Uterus (tissue), 4 donors: ENCODE data around the gene IKZF3. TPM values are rescaled to one million over a fixed set of nuclear protein-coding genes. Genes with fewer than 3 reads are reported as not detected.

ENCODE experiments used
- DNase-seq, 2 donors: peaks; one replicate each; pipeline ENCODE4 v3.0.0-alpha.2; 2019 to 2020
- H3K27ac ChIP-seq, 2 donors: fragments of 200-600 bp; sonication (generic); 1 replicate in 1 of 2; 2 replicates in 1 of 2; pipeline ENCODE4 v1.5.1; 2016 to 2018
- H3K27me3 ChIP-seq, 2 donors: fragments of 200-600 bp; sonication (generic); one replicate each; pipeline ENCODE4 v1.5.1; 2018 to 2019; ENCODE audit warnings: control low read depth in 1 of 2
- H3K36me3 ChIP-seq, 2 donors: fragments of 200-600 bp; sonication (generic); one replicate each; pipeline ENCODE4 v1.5.1; 2019; ENCODE audit warnings: control low read depth in 1 of 2
- H3K4me1 ChIP-seq, 2 donors: fragments of 200-600 bp; sonication (generic); one replicate each; pipeline ENCODE4 v1.5.1; 2018 to 2019; ENCODE audit warnings: control low read depth in 1 of 2
- H3K4me3 ChIP-seq, 2 donors: fragments of 200-600 bp; sonication (generic); 1 replicate in 1 of 2; 2 replicates in 1 of 2; pipeline ENCODE4 v1.5.1; 2018 to 2019; ENCODE audit warnings: mild to moderate bottlenecking in 1 of 2
- H3K9me3 ChIP-seq, 2 donors: fragments of 200-600 bp; sonication (generic); one replicate each; pipeline ENCODE4 v1.5.1; 2019; ENCODE audit warnings: control low read depth in 1 of 2
- POLR2A ChIP-seq, 2 donors: fragments of 450-650 bp; IDR thresholded peaks; one replicate each; pipeline ENCODE4 v1.6.1; 2016; ENCODE audit warnings: antibody characterized with exemption in 2 of 2, mild to moderate bottlenecking in 1 of 2, moderate library complexity in 1 of 2
- intact Hi-C: fragments of 100-400 bp; cut with DNase I; formaldehyde crosslinking; loops from one replicate; pipeline ENCODE4 v1.15.1; 2023; ENCODE audit warnings: low total_unique reads
- total RNA-seq, 4 donors: library from RNA; depleted of rRNA in 3 of 4; stranded (reverse); fragments of >200 nt in 3 of 4; gene quantifications; one replicate each; pipeline versions ENCODE4 v1.1.0 to v1.2.4, GENCODE V29; 2014 to 2023
- TF ChIP-seq, protein P1 (sequence below), 4 experiments: fragments of 200-600 bp in 2 of 4; fragments of 450-650 bp in 2 of 4; sonication (generic) in 2 of 4; IDR thresholded peaks; one replicate each; pipeline ENCODE4 v1.5.1; 2016 to 2019; ENCODE audit warnings: antibody characterized with exemption in 4 of 4, mild to moderate bottlenecking in 2 of 4, moderate library complexity in 1 of 4
- donor health status: DM: yes; HTN: yes; CAD: no.

Gene IKZF3
- total RNA-seq, 4 donors from 2014 or later, result 0.88 to 2.1 (median 1.6) TPM

- peak overlapping the region; percentile 18 to 20 for H3K4me3 ChIP-seq
- H3K36me3 ChIP-seq, result no peaks in the 10 kb centered on the region
- peak; percentile 36 to 69 for DNase-seq
- H3K27ac ChIP-seq, result peak overlapping the region; percentile 21 to 74
- peaks cover 0 to 20% of the 10 kb centered on the region in 2 donors for H3K4me1 ChIP-seq
- H3K9me3 ChIP-seq, result no peaks in the 10 kb centered on the region
- TF ChIP-seq, protein P1, sequence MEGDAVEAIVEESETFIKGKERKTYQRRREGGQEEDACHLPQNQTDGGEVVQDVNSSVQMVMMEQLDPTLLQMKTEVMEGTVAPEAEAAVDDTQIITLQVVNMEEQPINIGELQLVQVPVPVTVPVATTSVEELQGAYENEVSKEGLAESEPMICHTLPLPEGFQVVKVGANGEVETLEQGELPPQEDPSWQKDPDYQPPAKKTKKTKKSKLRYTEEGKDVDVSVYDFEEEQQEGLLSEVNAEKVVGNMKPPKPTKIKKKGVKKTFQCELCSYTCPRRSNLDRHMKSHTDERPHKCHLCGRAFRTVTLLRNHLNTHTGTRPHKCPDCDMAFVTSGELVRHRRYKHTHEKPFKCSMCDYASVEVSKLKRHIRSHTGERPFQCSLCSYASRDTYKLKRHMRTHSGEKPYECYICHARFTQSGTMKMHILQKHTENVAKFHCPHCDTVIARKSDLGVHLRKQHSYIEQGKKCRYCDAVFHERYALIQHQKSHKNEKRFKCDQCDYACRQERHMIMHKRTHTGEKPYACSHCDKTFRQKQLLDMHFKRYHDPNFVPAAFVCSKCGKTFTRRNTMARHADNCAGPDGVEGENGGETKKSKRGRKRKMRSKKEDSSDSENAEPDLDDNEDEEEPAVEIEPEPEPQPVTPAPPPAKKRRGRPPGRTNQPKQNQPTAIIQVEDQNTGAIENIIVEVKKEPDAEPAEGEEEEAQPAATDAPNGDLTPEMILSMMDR (IDR thresholded peaks at IDR 0.05), result no peak
- peak in 1 of 2 donors; percentile 35 for TF ChIP-seq POLR2A (IDR thresholded peaks at IDR 0.05)
- peaks cover 0 to 9% of the 10 kb centered on the region in 2 donors for H3K27me3 ChIP-seq
- intact Hi-C loops, result no loop called here
Measured at GRCh38 chr17:39738983-39739884, 124.9 kb downstream of the IKZF3 start.

DNA sequence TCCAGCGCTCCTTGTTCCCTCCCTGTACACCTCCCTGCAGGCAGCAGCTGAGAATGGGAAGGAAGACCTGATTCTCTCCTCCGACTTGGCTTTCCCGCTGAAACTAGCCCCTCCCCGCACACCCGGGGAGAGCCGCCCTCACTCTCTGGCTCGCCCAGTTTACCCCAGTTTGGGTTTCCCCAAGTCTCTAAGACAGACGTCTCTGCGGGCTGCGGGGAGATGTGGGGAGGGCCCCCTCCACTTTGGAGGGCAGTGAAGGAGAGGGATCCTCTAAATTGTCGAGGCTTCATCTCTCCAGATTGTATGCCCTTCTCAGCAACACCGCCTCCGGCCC is 125.6 kb downstream of the IKZF3 start:
- H3K4me3 ChIP-seq, result peak overlapping the region; percentile 2 to 18
- no peak for DNase-seq
- no peaks in the 10 kb centered on the region for H3K9me3 ChIP-seq
- peak overlapping the region in 1 of 2 donors; percentile 29 for H3K27ac ChIP-seq
- TF ChIP-seq POLR2A (IDR thresholded peaks at IDR 0.05), result no peak
- TF ChIP-seq, protein P1 (IDR thresholded peaks at IDR 0.05), result no peak
- H3K4me1 ChIP-seq, result peaks cover 0 to 20% of the 10 kb centered on the region in 2 donors
- H3K27me3 ChIP-seq, result peaks cover 0 to 9% of the 10 kb centered on the region in 2 donors
- intact Hi-C loops, result no loop called here
- no peaks in the 10 kb centered on the region for H3K36me3 ChIP-seq

GRCh38 chr17:39737760-39738567 is 126.1 kb downstream of the IKZF3 start, which contains the start of gene GRB7:
GRB7 (plus strand) TSS chr17:39737938; CDS start chr17:39742302, 4,364 bp downstream.
- TF ChIP-seq, protein P1 (IDR thresholded peaks at IDR 0.05), result no peak
- TF ChIP-seq POLR2A (IDR thresholded peaks at IDR 0.05), result peak in 1 of 2 donors; percentile 35
- peak; percentile 37 to 47 for DNase-seq
- H3K9me3 ChIP-seq, result no peaks in the 10 kb centered on the region
- H3K36me3 ChIP-seq, result no peaks in the 10 kb centered on the region
- H3K4me1 ChIP-seq, result peaks cover 0 to 20% of the 10 kb centered on the region in 2 donors
- peak within 1 kb of the TSS; percentile 2 to 18 for H3K4me3 ChIP-seq
- intact Hi-C loops, result no loop called here
- H3K27ac ChIP-seq, result peak within 1 kb of the TSS in 1 of 2 donors; percentile 29
- peaks cover 0 to 9% of the 10 kb centered on the region in 2 donors for H3K27me3 ChIP-seq

GRCh38 chr17:39737206-39737759 is 126.8 kb downstream of the IKZF3 start:
- no peaks in the 10 kb centered on the region for H3K9me3 ChIP-seq
- no peak for DNase-seq
- no peak overlapping the region for H3K27ac ChIP-seq
- intact Hi-C loops, result no loop called here
- no peaks in the 10 kb centered on the region for H3K36me3 ChIP-seq
- H3K4me3 ChIP-seq, result no peak overlapping the region
- peaks cover 0 to 20% of the 10 kb centered on the region in 2 donors for H3K4me1 ChIP-seq
- TF ChIP-seq, protein P1 (IDR thresholded peaks at IDR 0.05), result no peak
- peaks cover 0 to 9% of the 10 kb centered on the region in 2 donors for H3K27me3 ChIP-seq
